ENCODE measurements around the gene SPOCK2.

The SPOCK2 gene

DNA sequence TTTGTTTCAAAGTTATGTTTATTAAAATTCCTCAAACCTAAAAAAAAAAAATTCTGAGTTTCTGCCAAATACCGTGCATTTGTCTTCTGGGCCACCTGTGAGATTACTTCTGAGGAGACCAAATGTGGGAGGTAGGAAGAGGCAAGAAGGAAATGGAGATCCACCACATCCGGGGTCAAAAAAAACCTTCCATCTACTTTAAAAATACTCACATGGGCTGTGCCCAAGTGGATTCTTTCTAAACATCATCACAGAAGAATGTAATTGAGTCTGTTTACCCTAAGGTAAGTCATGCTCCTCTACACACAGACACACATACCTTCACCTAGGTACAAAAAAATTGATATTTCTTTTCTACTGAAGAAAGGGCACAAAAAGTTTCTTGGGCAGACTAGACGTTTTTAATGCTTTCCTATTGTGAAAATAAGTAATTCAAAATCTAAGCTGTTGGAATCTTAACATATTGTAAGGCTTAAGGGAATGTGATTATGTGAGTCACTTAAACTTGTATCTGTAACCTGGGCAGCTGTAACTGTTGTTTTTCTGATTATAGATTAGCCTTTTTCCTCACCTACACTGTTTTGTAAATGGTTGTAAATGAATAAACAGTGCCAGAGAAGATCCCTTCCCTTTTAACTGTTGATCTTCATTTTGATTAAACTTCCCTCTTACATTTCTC lies 19.1 kb upstream of the SPOCK2 start:
- no peak for FAIRE-seq

DNA sequence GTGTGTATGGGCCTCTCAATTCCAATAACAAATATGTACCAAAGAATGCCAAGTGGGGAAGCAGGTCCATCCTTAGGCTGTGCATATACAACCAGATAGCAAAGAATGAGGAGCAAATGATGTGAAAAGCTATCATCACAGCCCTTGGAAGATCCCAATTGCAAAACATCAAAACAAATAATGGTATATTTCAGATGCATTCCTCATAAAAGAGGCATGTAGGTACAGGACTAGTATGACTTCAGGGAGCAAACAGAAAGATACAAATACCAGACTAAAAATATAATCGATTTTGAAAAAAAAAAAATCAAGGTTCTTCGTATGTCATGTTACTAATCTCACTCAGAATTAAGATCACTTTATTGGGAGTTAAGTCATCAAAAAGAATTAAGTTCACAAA lies 18.5 kb upstream of the SPOCK2 start:
- FAIRE-seq = no peak

DNA sequence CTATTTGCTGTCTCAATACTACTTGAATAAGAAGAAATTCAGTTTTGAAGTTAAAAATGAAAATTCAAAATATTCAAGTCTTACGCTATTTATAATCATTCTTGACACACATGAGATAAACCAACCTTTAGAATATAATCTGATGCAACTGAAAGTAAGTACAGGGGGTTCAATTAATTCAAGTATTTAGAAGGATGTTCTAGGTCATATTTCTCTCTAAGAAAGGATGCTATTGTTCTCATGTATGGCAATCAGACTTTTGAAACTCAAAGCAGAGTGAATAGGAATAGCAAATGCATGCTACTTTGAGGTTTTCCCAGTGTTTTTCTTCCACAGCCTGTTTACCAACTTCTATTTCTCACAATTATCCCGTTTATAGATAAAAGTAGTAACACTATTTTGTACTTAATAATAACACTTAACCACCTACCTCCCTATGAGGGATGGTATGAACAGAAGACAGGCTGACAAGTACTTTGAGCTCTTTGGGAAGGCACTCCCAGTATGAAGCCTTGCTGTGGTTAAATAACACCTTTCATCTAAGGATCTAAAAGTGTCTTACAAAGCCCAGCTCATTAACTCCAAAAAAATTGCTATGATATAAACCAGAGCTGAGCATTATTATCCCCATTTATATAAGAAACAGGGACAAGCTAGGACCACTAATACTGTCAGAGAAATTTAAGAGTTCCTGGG lies 18.0 kb upstream of the SPOCK2 start:
- no peak for FAIRE-seq

DNA sequence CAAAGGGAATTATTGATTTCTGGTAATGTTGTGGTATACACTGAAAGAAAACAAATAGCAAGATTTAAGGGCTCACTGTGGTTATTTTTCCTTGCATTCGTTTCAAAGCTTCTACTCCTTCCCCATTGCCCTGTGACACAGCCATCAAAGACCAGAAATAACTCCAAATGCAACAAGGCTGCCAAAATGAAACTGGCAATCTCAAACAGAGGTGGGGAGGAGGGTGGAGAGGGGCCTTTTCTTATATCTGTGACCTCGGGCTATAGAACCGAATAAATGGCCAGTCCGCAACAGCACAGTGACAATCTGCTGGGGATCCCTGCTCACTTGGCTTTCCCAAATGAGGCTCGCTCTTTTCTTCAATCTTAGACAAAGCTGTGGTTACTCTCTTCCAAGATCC lies 17.4 kb upstream of the SPOCK2 start:
- no peak for FAIRE-seq

DNA sequence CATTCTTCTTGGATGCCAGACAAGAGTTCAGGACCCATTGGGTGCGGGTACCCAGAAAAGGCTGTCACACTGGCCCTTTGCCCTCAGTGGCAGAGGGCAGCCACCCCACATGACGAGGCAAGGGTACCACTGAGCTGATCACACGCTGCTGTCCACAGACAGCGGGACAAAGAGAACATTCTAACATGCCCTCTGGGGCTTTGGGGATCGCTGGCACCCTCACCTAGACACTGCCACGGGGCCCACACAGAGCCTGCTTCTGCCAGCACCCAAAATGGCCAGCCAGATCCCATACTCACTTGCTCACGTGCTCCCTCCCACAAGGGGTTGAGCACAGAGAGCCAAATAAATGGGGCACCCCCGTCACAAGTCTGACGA lies 16.7 kb upstream of the SPOCK2 start:
- no peak for FAIRE-seq

DNA sequence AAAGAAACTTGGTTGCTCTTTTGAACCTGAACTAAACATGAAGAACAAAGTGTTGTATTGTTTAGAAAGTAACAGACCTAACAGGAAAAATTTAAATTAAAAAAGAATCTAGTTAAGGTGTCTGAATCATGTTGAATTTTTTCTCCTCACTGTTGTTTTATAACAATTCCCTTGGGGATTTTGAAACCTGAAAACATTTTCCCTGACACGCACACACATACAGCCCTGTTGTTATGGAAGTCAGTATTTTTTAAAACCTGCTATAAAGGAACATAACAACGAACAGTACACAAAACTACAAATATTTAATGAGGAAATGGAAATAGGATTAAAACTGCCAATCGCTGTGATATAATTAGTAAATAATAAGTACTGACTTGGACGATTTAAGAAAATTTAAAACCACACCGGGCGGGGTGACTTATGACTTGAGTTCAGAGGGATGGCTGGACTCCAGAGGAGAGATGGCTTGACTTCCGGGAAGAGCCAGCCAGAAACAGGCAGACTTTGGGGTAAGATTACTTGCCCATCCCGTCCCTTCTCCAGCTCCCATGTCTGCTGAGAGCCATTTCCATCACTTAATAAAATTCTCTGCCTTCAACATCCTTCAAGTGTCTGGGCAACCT lies 16.2 kb upstream of the SPOCK2 start:
- no peak for FAIRE-seq

DNA sequence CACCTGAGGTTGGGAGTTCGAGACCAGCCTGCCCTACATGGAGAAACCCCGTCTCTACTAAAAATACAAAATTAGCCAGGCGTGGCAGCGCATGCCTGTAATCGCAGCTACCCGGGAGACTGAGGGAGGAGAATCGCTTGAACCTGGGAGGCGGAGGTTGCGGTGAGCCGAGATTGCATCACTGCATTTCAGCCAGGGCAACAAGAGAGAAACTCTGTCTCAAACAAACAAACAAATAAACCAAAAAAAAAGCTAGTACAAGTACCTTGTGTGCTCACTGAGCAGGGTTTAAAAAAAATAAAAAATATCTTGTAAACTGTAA lies 11.2 kb upstream of the SPOCK2 start:
- no peak for FAIRE-seq

DNA sequence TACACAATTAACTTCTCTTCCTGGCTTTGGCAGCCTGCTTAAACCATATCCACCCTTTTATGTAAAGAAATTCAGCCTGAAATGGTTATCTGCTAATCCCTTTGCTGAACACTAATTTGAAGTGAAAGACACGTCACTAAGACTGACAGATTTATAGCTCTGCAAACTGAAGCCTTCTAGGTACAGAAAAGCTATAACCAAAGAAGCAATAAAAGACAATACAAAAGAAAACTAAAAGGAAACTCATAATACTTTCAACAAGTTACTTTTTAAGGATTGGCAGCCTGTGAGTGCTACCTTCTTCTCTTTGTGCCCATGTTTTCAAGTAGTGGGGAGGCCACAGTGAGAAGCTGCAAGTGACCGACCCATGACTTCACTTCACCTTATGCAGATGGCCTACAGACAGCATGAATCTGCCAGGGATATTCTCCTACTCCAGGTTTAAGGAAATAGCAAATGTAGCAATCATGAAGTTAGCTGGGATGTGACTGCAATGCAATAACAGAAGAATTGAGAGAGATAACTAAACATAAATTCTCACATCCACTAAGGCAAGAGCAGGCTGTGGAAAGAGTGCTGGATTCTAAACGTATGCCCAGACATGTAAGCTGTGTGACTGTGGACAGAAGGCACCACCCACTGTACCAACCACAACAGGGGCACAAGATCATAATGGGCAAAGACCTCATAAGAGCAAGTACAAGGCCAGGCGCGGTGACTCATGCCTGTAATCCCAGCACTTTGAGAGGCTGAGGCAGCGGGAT lies 10.7 kb upstream of the SPOCK2 start:
- no peak for FAIRE-seq

DNA sequence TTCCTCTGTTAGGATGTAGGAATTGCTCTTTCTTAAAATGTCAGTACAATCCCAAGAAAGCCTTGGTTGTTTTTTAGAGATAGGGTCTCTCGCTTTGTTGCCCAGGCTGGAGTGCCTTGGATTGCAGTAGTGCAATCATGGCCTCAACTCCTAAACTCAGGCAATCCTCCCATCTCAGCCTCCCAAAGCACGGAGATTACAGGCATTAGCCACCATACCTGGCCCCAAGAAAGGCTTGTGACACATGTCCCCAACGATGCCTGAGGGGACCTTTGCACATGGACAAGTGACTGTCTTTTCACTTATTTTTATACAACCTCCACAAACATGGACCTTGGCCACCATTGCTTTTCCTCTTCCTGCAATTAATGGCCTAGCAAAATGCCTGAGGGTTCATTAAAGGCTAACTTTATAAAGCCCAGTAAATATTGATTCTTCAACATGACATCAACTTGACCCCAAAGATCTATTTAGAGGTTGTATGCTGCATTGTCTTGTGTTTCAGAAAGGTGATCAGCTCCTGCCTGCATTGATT lies 10.0 kb upstream of the SPOCK2 start:
- no peak for FAIRE-seq

DNA sequence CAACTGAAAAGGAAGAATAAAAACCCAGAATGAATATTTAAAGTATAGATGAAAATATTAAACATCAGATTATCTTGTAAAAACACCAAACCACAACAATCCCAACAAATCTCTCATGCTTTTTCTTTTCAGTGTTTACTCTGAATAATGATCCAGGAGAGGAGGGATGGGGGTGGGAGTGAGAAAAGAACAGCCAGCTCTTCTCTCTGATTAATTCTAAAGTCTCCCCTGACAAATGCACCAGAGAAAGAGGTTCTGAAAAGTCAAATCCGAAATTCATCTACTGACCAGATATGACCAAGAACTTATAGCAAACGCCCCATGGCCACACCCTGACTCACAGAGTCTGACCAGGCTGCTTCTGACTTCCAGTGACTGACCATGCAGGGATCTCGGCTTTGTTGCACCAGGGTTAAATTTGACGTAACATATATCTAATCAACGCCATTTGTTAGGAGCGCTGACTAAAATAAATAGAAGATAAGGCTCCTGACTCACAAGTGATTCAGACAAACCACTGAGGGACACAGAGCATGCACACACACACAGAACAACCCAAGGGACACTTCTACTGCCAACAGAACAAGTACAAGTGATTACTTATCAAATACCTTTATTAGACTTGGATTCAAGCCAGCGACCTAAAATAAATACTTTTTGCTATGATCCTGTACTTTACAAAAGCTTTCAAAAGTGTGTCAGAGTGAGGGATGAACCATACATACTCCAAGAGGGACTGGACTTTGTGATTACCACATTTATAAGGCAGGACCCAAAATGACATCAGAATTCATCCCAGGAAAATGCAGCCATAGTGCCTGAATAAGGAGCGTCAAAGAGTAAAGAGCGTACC lies 9.3 kb upstream of the SPOCK2 start:
- no peak for FAIRE-seq

DNA sequence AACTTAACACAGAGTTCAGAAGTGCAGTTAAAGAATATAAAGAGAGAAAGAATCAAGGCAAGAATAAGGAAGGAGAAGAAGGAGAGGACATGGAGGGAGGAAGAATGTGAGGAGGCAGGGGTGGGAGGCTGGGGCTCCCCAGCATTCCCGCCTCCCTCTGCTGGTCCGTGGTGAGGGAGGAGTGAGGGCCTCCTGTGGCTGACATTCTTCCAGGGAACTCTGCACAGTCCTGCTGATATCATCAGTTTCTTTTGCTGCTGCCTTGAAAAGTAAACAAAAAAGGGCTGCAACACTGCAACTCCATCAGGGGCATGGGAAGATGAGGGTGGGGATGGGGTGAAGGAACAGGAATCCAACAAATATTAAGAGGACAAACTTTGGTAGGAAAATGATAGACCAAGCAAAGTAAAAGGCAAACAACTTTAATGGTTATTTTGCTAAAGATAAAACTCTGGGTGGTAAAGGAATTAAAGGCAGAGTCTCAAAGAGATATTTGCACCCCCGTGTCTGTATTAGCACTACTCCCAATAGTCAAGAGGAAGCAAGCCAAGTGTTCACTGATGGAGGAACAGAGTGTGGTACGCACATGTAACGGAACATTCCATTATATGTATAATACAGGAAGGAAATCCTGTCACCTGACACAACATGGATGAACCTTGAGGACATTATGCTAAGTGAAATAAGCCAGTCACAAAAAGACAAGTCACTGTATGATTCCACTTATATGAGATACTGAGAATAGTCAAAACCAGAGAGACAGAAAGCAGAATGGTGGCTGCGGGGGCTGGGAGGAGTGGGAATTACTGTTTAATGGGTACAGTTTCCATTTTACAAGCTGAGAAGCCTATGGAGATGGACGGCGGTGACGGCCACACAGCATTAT lies 8.0 kb upstream of the SPOCK2 start:
- no peak for FAIRE-seq

DNA sequence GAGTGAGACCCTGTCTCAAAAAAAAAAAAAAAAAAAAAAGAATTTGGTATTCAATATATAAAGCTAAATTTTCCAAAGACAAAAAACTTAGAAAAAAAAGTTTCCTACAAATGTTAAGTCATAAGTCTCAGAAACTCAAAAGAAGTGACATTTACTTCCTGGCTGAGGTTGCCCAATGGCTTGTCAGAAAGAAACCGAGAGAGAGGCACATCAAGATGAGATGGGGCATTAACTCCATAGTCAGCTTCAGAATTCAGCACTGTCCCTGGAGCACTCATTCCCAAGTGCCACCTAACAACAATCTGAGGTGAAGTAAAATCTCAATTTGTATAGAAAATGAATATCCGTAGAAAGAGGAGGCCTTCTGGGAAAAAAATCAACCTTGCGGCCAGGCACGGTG lies 6.8 kb upstream of the SPOCK2 start:
- FAIRE-seq = no peak

DNA sequence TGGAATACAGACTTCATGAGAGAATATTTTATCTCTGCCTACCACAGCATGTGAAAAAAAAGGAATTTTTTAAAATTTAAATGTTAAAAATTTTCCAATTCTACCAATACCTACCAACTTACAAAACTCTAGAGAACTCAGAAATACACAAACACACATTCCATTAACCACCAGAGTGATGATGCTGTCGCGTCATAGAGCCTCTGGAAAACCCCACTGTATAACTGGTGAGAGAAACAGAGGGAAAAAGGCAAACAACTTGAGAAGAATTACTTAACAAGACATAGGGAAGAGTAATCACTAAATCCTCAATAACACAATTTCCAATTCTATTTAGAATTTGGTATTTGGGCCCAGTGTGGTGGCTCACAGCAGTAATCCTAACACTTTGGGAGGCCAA lies 6.2 kb upstream of the SPOCK2 start:
- no peak for FAIRE-seq

DNA sequence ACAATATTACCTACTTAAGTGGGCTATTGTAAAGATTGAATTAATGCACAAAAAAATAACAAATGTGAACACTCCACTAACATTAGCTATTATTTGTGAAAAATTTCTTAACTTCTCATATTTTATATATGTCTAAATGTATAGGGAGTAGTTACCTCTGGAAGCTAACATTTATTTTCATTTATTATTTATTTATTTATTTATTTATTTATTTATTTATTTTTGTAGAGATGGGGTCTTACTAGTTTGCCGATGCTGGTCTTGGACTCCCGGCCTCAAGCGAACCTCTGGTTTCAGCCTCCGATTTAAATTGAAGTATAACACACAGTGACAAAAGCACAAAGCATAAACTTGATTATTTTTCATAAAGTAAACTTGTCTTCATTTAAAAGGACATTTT lies 5.1 kb upstream of the SPOCK2 start:
- FAIRE-seq = no peak

DNA sequence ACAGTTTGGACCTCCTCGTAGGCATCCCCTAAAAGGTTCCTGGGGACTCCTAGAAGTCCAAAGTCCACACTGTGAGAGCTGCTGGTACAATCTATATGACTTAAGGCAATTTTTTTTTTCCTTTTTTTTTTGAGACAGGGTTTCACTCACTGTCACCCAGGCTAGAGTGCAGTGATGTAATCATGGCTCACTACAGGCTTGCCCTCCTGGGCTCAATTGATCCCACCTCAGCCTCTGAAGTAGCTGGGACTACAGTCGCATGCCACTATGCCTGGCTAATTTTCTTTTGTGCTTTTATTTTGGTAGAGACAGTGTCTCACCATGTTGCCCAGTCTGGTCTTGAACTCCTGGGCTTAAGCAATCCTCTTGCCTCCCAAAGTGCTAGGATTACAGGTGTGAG lies 4.6 kb upstream of the SPOCK2 start:
- no peak for FAIRE-seq

DNA sequence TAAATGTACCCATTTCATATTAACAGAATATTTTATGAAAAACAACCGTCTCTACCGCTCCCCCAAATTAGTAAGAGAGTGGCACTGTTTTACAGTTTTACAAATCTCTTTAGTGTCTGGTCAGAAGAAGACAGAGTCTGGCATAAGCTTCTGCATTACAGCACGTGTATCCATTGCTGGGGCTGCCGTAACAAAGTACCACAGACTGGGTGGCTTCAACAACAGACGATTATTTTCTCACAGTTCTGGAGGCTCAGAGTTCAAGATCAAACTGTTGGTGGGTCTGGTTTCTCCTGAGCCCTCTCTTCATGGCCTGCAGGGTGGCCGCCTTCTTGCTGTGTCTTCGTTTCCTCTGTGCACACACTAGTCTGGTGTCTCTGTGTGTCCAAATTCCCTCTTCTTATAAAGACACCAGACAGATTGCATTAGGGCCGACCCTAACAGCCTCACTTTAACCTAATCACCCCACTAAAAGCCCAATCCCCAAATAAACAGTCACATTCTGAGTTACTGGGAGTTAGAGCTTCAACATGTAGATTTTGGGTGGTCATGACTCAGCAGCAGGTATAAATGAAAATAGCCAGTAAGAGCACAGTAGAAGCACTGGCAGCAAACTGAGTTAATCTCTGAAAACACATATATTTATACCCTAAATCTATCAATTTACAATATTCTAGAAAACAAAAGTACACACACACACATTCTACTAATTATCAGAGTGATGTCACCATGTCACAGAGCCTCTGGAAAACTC lies 4.0 kb upstream of the SPOCK2 start:
- no peak for FAIRE-seq

DNA sequence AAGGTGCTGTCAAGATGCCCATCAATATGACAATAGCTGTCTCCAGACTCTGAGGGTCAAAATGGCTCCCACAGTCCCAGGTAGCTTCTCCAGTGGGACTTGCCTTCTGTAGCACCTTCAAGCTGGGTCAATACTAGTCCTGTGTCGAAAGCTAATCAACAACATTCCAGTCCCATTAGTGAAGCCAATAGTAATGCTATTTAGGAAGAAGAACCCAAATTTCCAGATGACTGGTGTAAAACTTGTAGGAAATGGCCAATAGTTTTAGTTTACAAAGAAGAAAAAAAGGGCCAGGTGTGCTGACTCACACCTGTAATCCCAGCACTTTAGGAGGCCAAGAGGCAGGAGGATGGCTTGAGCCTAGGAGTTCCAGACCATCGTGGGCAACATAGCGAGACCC lies 2.0 kb upstream of the SPOCK2 start:
- FAIRE-seq = no peak

DNA sequence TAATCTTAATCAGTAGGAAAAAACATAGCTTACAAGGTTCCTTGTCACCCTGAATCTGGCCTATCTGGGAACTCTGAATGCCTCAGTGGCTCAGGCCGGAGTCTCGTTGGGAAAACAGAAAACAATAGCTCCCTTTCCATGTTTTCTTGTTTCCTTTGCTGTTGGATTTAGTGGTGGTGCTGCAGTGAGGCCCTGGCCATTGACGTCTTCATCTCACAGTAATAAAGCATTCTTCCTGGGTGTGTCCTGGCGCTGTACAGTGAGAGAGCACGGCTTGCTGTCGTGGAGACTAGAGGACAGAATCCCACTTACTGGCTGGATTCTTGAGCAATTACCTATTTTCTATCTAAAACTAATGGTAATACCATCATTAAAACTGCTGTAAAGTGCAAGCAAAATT lies 1.3 kb upstream of the SPOCK2 start:
- no peak for FAIRE-seq

DNA sequence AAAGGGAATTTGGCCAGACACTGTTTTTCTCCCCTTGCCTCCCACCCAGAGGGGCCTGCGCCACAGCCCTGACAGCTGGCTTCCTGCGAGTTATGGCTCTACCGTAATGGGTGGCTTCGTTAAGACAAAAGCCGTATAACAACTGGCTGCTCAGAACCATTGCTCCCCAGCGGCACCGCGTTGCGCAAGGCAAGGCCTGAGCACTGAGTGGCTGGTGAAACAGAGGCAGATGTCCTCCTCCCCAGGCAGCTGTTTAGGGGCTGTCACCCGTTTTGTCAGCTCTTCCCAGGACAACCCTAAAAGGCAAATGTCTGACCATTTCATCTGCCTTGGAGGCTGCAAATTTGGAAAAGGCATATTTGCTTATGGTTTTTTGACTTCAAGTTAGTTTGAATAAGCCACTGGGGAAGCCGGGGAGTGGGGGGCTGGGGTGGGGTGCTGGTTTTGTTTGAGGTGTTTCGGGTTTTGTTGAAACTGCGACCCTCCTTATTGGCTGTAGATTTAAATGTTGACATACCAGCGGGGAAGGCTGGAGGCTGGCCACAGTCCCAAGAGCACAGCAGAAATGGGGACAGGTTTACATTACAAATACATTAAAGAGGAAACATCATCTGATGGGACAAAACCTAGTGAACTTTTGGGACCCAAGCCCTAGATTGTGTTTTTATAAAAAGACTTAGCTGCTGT lies 681 bp upstream of the SPOCK2 start:
- FAIRE-seq = no peak

DNA sequence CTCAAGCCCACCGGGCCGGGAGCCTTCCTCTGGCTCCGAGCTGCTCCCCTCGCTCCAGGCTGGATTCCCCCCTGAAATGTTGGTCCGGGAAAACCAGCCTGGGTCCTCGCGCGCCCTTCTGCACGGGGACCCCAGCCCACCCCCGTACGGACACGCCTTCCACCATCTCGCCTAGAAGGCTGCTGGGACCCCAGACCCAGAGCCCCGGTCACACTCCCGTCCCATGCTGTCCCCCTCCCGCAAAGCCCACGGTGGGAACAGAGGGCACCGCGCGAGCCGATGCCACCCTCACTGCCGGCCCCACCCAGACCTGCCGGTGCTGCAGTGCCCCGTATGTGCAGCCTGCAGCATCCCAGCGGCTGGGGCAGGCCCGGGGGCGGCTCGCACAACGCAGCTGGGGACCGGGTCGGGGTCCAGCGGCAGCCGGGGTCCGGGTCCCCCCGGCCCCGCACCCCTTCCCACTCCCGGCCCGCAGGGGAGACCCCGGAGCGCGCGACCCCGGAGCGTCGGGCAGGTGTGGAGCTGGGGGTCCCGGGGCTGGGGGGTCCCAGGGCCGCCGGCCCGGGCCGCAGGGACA lies 871 bp downstream of the SPOCK2 start:
- FAIRE-seq = no peak

All from colon (tissue), 2 donors.